HepG2 (cell line): ENCODE measurements around the gene GALP. TPM values are rescaled to one million over a fixed set of nuclear protein-coding genes. Genes with fewer than 3 reads are reported as not detected.

Experiments
- ATAC-seq: fragments of 200-7000 bp; cut with Tn5 transposase; 3 replicates; pipeline ENCODE4 v1.9.1; 2020; ENCODE audit warnings: mild to moderate bottlenecking, moderate library complexity
- BruUV-seq: library from RNA; stranded (reverse); fragments of 400-500 nt; replicated peaks from 2 replicates; lab custom pipeline; 2021; lab: Mats Ljungman, UMichigan
- CTCF ChIA-PET: fragments of 300-600 bp; formaldehyde crosslinking; extraction: SDS; loops from one replicate; lab custom pipeline; 2021; ENCODE audit warnings: low total read pairs, inconsistent platforms, low intra/inter-chr PET ratio; lab: Yijun Ruan, JAX
- POLR2A ChIA-PET: fragments of 350-600 bp; sonication (Branson Sonifier 250); formaldehyde crosslinking; loops from one replicate; lab custom pipeline; 2020; ENCODE audit warnings: antibody characterized with exemption, inconsistent platforms; lab: Yijun Ruan, JAX
- DNase-seq: peaks from one replicate; pipeline ENCODE4 v3.0.0-alpha.2; 2015; ENCODE audit warnings: low spot score
- FAIRE-seq: peaks from 3 replicates; lab custom pipeline; 2011; peaks lifted over from hg19 to GRCh38; lab: Jason Lieb, UNC
- H2AFZ ChIP-seq: one replicate; pipeline ENCODE4 v1.6.1; 2011; ENCODE audit warnings: low read length, inconsistent platforms
- H3K27ac ChIP-seq: fragments of 300-600 bp; 3 replicates; pipeline ENCODE4 v1.8.0; 2011; ENCODE audit warnings: mixed run types, mild to moderate bottlenecking, mixed read lengths, low read length, inconsistent platforms; ENCODE audit not compliant: insufficient read depth; ENCODE audit errors: extremely low read length
- H3K27me3 ChIP-seq, 2 experiments: fragments of 200-600 bp in 1 of 2; 2 replicates in 1 of 2; 3 replicates in 1 of 2; pipeline versions ENCODE4 v1.6.0 to v1.8.0; 2011; ENCODE audit warnings: low read length in 2 of 2, mild to moderate bottlenecking in 2 of 2, moderate library complexity in 2 of 2, inconsistent platforms in 1 of 2; ENCODE audit not compliant: insufficient read depth in 2 of 2, control insufficient read depth in 1 of 2
- H3K36me3 ChIP-seq, 2 experiments: fragments of 200-600 bp in 1 of 2; replicated peaks in 1 of 2; 2 replicates in 1 of 2; 3 replicates in 1 of 2; pipeline versions ENCODE4 v1.5.1 to v1.8.0; 2011; ENCODE audit warnings: low read length in 2 of 2, inconsistent platforms in 1 of 2; ENCODE audit not compliant: insufficient read depth in 2 of 2, control insufficient read depth in 1 of 2
- H3K4me1 ChIP-seq: 2 replicates; pipeline ENCODE4 v1.5.1; 2012; ENCODE audit warnings: low read length, inconsistent platforms; ENCODE audit not compliant: insufficient read depth
- H3K4me2 ChIP-seq: 2 replicates; pipeline ENCODE4 v1.6.0; 2011; ENCODE audit warnings: low read depth, low read length, inconsistent platforms
- H3K4me3 ChIP-seq, 3 experiments: fragments of 200-600 bp in 1 of 3; sonication (generic), shearing (Covaris generic) in 1 of 3; replicated peaks in 1 of 3; 2 replicates each; pipeline ENCODE4 v1.5.1; 2011 to 2016; ENCODE audit warnings: low read length in 3 of 3, inconsistent platforms in 2 of 3, low read depth in 2 of 3, mild to moderate bottlenecking in 2 of 3, control low read depth in 1 of 3, mixed read lengths in 1 of 3; ENCODE audit not compliant: insufficient read depth in 1 of 3
- H3K79me2 ChIP-seq: one replicate; pipeline ENCODE4 v1.6.1; 2011; ENCODE audit warnings: low read length, inconsistent platforms; ENCODE audit not compliant: insufficient read depth
- H3K9ac ChIP-seq: 2 replicates; pipeline ENCODE4 v1.6.0; 2011; ENCODE audit warnings: mild to moderate bottlenecking, low read depth, low read length, inconsistent platforms; ENCODE audit not compliant: insufficient read depth
- H3K9me3 ChIP-seq: 2 replicates; pipeline ENCODE4 v1.5.1; 2012; ENCODE audit warnings: mild to moderate bottlenecking, low read length
- H4K20me1 ChIP-seq: 2 replicates; pipeline ENCODE4 v1.6.0; 2011; ENCODE audit warnings: inconsistent platforms, mild to moderate bottlenecking, low read length, moderate library complexity; ENCODE audit not compliant: insufficient read depth
- FOSL2 ChIP-seq: sonication (generic); formaldehyde crosslinking; IDR thresholded peaks from 2 replicates; pipeline ENCODE4 v1.4.0; 2020; ENCODE audit warnings: missing genetic modification reagents
- KDM6A ChIP-seq: IDR thresholded peaks from 2 replicates; pipeline ENCODE4 v1.6.1; 2016; ENCODE audit warnings: low read depth
- PAF1 ChIP-seq: IDR thresholded peaks from 2 replicates; pipeline ENCODE4 v1.6.1; 2016; ENCODE audit warnings: missing genetic modification reagents, missing compliant biosample characterization
- POLR2G ChIP-seq: fragments of 200-400 bp; formaldehyde crosslinking; IDR thresholded peaks from 2 replicates; pipeline ENCODE4 v1.6.1; 2018; ENCODE audit warnings: mild to moderate bottlenecking, low read depth, low read length, moderate library complexity
- PPARG ChIP-seq: conservative IDR thresholded peaks from 2 replicates; pipeline ENCODE4 v1.6.1; 2016; ENCODE audit warnings: missing biosample characterization, missing genetic modification reagents
- RBM22 ChIP-seq: fragments of 200-400 bp; formaldehyde crosslinking; optimal IDR thresholded peaks from 2 replicates; pipeline ENCODE3; 2017; ENCODE audit warnings: mild to moderate bottlenecking, low read length, moderate library complexity
- ZC3H13 ChIP-seq: sonication (generic); formaldehyde crosslinking; IDR thresholded peaks from 2 replicates; pipeline ENCODE4 v1.8.1; 2023; ENCODE audit warnings: mild to moderate bottlenecking, missing genetic modification reagents, moderate library complexity
- ZNF180 ChIP-seq: sonication (generic); formaldehyde crosslinking; IDR thresholded peaks from 2 replicates; pipeline ENCODE4 v1.4.0; 2020; ENCODE audit warnings: low read depth, missing genetic modification reagents, borderline replicate concordance
- ZNF75D ChIP-seq: sonication (generic); formaldehyde crosslinking; IDR thresholded peaks from 2 replicates; pipeline ENCODE4 v1.8.1; 2023; ENCODE audit warnings: missing genetic modification reagents, mild to moderate bottlenecking, borderline replicate concordance
- WGBS: methylation state at CpG from one replicate; pipeline ENCODE4 v1.1.6; 2017; ENCODE audit warnings: low lambda C conversion rate; 5-methylcytosine and 5-hydroxymethylcytosine counted together
- in situ Hi-C: cut with HindIII; loops from 2 replicates; pipeline ENCODE4 v1.10.0; 2017; ENCODE audit warnings: low pct_unique_long_range_greater_than_20kb; ENCODE audit not compliant: extremely low pct_ligation_motif_present
- intact Hi-C: fragments of 100-400 bp; cut with micrococcal nuclease; formaldehyde crosslinking; loops from one replicate; pipeline ENCODE4 v1.10.0; 2022; ENCODE audit not compliant: unreplicated experiment
- polyA plus RNA-seq, 8 experiments: library from polyadenylated mRNA; depleted of rRNA in 3 of 8; stranded (reverse) in 7 of 8; unstranded in 1 of 8; fragments of >200 nt; fragmentation: Illumina TruSeq in 4 of 8; extraction: Trizol in 4 of 8; gene quantifications; 2 replicates each; pipeline versions ENCODE4 v1.2.1 to v1.2.3, GENCODE V29; 2011 to 2016; ENCODE audit warnings: low read depth in 4 of 8, missing spikeins in 1 of 8, mixed read lengths in 1 of 8; ENCODE audit not compliant: insufficient read depth in 1 of 8
- total RNA-seq, 5 experiments: library from RNA; depleted of rRNA; stranded (reverse); fragments of >200 nt; fragmentation: Illumina TruSeq; extraction: Trizol; gene quantifications; 2 replicates each; pipeline ENCODE4 v1.2.3, GENCODE V29; 2016; ENCODE audit warnings: low read depth in 1 of 5
- TF ChIP-seq, protein P1 (sequence below): sonication (generic); formaldehyde crosslinking; conservative IDR thresholded peaks from 2 replicates; pipeline ENCODE4 v1.8.0; 2022; ENCODE audit warnings: low read depth, missing genetic modification reagents
- TF ChIP-seq, protein P2 (sequence below): sonication (generic); formaldehyde crosslinking; IDR thresholded peaks from 2 replicates; pipeline ENCODE4 v1.4.0; 2020; ENCODE audit warnings: missing genetic modification reagents

Gene GALP
- total and polyA plus RNA-seq, 2 of the 13 experiments (the other 11 are each of a cell fraction or from before 2014, with no cell fraction given) = not detected

DNA sequence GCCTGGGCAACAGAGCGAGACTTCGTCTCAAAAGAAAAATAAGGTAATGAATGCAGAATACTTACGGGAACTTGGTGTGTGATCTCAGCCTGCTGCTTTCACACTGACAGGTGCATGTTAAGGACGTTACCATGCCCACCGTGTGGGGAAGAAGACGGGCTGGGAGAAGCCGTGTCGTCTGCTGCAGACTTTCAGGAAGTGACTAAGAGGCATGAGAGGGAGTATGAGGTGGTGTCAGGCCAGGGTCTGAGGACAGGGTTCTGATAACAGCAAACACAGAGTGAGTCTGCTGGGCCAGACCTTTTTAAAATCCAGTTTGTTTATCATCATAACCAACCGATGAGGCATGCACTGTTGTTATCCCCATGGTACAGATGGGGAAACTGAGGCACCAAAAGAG lies 13.6 kb upstream of the GALP start:
- POLR2A ChIA-PET = interaction anchor here (2.3 kb wide), 1 partner anchor 20 kb away, joined by 13 read pairs; no protein-coding TSS in a partner anchor
- CTCF ChIA-PET = no interaction called here
- Histone ChIP-seq H3K4me2 (no peak overlapping the region), H3K36me3 (peaks cover 7 to 17% of the 10 kb centered on the region in 2 experiments; a peak in 4 of 5 replicates), H4K20me1 (no peaks in the 10 kb centered on the region), H3K4me3 (no peak overlapping the region), H3K4me1 (peaks cover 7% of the 10 kb centered on the region), H3K79me2 (no peaks in the 10 kb centered on the region), H3K9ac (no peak overlapping the region), H2AFZ (no peak overlapping the region), H3K27me3 (no peaks in the 10 kb centered on the region), H3K9me3 (no peaks in the 10 kb centered on the region), H3K27ac (no peak overlapping the region)
- no peak for DNase-seq
- no TSS peak for BruUV-seq
- FAIRE-seq = no peak
- in situ Hi-C loops (loop anchor here (5.0 kb wide), 1 partner anchor 65 kb away; no protein-coding TSS in a partner anchor), intact Hi-C loops (no loop called here)
- ATAC-seq = peak; percentile 9; the same call in 2 of the 3 replicates
- 87% methylated on average over 9 of the region's 9 CpGs for WGBS
- TF ChIP-seq, protein P1, sequence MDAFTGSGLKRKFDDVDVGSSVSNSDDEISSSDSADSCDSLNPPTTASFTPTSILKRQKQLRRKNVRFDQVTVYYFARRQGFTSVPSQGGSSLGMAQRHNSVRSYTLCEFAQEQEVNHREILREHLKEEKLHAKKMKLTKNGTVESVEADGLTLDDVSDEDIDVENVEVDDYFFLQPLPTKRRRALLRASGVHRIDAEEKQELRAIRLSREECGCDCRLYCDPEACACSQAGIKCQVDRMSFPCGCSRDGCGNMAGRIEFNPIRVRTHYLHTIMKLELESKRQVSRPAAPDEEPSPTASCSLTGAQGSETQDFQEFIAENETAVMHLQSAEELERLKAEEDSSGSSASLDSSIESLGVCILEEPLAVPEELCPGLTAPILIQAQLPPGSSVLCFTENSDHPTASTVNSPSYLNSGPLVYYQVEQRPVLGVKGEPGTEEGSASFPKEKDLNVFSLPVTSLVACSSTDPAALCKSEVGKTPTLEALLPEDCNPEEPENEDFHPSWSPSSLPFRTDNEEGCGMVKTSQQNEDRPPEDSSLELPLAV (CRISPR knock-in tag) = no peak
- TF ChIP-seq KDM6A (CRISPR knock-in tag) (no peak), ZNF75D (no peak), FOSL2 (no peak), PPARG (CRISPR knock-in tag) (no peak), ZNF180 (CRISPR knock-in tag) (no peak), PAF1 (CRISPR knock-in tag) (peak; percentile 70), POLR2G (peak; percentile 55; the same call in 1 of the 2 replicates), ZC3H13 (CRISPR knock-in tag) (0 out of 2 replicates have a peak, but pooled peaks have one; percentile 4), RBM22 (peak; percentile 26)
- TF ChIP-seq, protein P2, sequence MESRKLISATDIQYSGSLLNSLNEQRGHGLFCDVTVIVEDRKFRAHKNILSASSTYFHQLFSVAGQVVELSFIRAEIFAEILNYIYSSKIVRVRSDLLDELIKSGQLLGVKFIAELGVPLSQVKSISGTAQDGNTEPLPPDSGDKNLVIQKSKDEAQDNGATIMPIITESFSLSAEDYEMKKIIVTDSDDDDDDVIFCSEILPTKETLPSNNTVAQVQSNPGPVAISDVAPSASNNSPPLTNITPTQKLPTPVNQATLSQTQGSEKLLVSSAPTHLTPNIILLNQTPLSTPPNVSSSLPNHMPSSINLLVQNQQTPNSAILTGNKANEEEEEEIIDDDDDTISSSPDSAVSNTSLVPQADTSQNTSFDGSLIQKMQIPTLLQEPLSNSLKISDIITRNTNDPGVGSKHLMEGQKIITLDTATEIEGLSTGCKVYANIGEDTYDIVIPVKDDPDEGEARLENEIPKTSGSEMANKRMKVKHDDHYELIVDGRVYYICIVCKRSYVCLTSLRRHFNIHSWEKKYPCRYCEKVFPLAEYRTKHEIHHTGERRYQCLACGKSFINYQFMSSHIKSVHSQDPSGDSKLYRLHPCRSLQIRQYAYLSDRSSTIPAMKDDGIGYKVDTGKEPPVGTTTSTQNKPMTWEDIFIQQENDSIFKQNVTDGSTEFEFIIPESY (CRISPR knock-in tag) = no peak
